Measurements from ENCODE around the gene RMI1. TPM values are rescaled to one million over a fixed set of nuclear protein-coding genes. Genes with fewer than 3 reads are reported as not detected.

The RMI1 gene
- total and polyA plus RNA-seq, 2 donors (not counting 3 experiments of a cell fraction or from before 2014, with no cell fraction given) = 1.1 to 11.5 TPM

DNA sequence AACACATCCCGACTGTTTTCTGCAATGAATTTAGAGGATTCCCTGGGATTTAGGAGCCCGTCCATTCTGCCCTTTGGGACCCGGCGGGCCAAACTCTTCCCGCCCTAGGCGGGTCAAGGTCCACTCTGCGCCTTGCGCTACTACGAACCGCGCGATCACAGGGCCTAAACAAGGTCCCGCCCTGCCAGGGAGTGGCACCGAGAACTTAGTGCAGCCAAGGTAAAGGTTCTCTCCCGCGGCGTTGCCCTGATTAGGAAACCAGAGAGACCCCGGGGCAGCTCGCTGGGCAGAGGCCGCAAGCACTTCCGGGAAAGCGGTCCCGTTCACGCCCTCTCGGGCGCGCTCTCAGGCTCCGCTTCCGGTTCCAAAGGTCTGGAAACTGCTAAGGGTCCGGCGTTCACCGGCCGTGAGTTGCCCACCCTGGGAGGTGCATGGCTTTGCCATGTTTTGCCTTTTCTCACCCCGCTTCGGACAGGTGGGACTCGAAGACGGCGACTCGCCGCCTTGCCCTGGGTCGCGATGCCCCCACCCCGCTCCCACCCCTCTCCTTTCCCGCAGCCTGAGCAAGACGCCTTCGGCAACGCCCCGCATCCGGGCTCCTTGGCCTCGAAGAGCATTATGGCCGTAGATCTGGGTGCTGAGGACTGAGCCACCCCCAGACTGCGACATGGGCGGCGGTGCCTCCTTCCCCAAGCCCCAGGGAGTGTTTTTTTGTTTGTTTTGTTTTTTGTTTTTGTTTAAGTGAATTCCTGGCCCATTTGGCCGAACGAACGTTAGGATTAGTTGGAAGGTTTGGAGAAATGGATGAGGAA lies 24.0 kb upstream of the RMI1 start:
- DNase-seq (ENCODE audit: low read depth, low spot score) (no peak), FAIRE-seq (peak; percentile 75)
- Histone ChIP-seq H3K36me3 (ENCODE audit: control insufficient read depth in 2 of 2, extremely low read depth in 1 of 2, insufficient read depth in 2 of 2, low read length in 2 of 2) (no peaks in the 10 kb centered on the region), H3K9ac (replicated peaks; ENCODE audit: extremely low read depth, insufficient read depth, low read length) (peak overlapping the region; percentile 26), H3K9me3 (replicated peaks; ENCODE audit: control insufficient read depth, insufficient read depth, low read length) (no peaks in the 10 kb centered on the region), H3K27me3 (ENCODE audit: control insufficient read depth in 2 of 2, insufficient read depth in 2 of 2, low read length in 2 of 2) (no peaks in the 10 kb centered on the region), H3K4me2 (ENCODE audit: insufficient read depth, low read length) (peak overlapping the region; percentile 70), H3K4me1 (ENCODE audit: control insufficient read depth, extremely low read depth, insufficient read depth, low read length) (peaks cover 12% of the 10 kb centered on the region), H2AFZ (ENCODE audit: low read depth, low read length) (peak overlapping the region; percentile 80), H3K27ac (ENCODE audit: insufficient read depth, low read depth, low read length) (peak overlapping the region; percentile 6), H3K9me1 (replicated peaks; ENCODE audit: control insufficient read depth, extremely low read depth, insufficient read depth, low read length) (no peaks in the 10 kb centered on the region), H3K79me2 (ENCODE audit: control insufficient read depth, insufficient read depth, low read length) (no peaks in the 10 kb centered on the region), H4K20me1 (replicated peaks; ENCODE audit: control insufficient read depth, extremely low read depth, insufficient read depth, low read length) (no peaks in the 10 kb centered on the region), H3K4me3 (replicated peaks in 1 of 3; ENCODE audit: insufficient read depth in 1 of 3, low read depth in 1 of 3, low read length in 3 of 3) (peak overlapping the region; percentile 20 to 56 (median 42))
- intact Hi-C loops (cut with micrococcal nuclease) = loop anchor here (1.0 to 5.0 kb wide), 2 partner anchors 12 to 34 kb away; partner anchors contain the start of gene KIF27
- ChIA-PET CTCF (interaction anchor here (0.7 kb wide), 1 partner anchor 305 kb away, joined by 4 read pairs; no protein-coding TSS in a partner anchor), POLR2A (no interaction called here)
- no peak for TF ChIP-seq CTCF (IDR thresholded peaks at IDR 0.05; ENCODE audit: extremely low read depth in 1 of 2, insufficient read depth in 1 of 2, low read depth in 1 of 2, low read length in 2 of 2)
- TF ChIP-seq MAX (IDR thresholded peaks at IDR 0.05; ENCODE audit: insufficient read depth, insufficient read length) = no peak
- no peak for TF ChIP-seq EZH2 (IDR thresholded peaks at IDR 0.05; ENCODE audit: borderline replicate concordance, low read depth, low read length, severe bottlenecking)
- TF ChIP-seq POLR2A (IDR thresholded peaks at IDR 0.05; ENCODE audit: low read depth, low read length) = peak; percentile 44
- TF ChIP-seq POLR2AphosphoS5 (IDR thresholded peaks at IDR 0.05; ENCODE audit: insufficient read depth, low read depth, low read length) = peak; percentile 40
- dilution Hi-C loops (cut with MboI; ENCODE audit: extremely low pct_ligation_motif_present, low sequenced_read_pairs) = no loop called here
- BruUV-seq (replicated peaks) = TSS peak; percentile 81

Measured in endothelial cell of umbilical vein (primary cell).